ENCODE data around the gene B4GALT1. TPM values are rescaled to one million over a fixed set of nuclear protein-coding genes. Genes with fewer than 3 reads are reported as not detected.

B4GALT1 gene
- total RNA-seq, 4 donors from 2014 or later: 13.1 to 66.3 (median 37.1) TPM

DNA sequence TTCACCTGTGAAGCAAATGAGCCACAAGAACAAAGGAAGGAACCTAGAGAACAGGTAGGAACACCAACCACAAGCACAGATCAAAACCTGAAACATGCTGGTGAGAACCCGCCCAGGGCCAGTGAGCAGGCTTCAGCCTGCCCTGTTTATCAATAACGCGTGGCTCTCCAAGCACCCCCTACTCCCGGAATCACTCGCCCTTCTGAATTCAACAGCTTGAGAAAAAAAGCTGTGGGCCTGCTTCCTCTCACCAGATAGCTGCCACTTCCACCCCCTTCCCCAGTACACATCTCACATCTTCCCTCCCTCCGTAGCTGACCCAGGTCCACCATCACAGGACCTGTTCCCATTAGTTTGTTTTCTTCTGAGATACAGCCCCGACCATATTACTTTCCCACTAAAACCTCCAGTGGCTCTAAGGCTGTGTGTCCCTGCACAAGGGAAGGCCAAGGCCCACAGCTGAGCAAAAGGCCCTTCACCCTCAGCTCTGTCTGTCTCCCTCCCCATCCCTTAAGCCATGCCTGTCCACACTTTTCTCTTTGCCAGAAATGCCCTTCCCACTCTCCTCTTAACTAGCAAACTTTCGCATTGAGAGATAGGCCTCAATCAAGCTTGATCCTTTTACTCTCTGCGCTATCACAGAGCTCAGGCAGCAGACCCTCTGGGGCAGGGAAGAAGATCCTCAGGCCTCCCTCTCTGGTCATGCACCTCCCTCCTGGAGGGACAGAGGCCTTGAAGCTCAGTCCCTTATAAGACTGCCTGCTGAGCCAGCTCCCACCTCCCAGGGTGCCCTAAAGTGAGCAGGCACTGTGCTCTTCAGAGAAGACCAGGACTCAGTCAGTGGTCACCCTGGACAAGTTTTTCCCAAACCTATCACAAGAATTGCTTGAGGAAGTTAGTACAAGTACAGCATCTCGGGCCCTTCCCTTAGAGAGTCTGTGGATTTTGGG is 30.1 kb downstream of the B4GALT1 start:
- no peak for DNase-seq
- Histone ChIP-seq H3K4me3 (no peak overlapping the region), H3K27me3 (no peaks in the 10 kb centered on the region), H3K27ac (no peak overlapping the region), H3K4me1 (peaks cover 25 to 29% of the 10 kb centered on the region in 2 donors), H3K9me3 (no peaks in the 10 kb centered on the region), H3K36me3 (no peaks in the 10 kb centered on the region)
- intact Hi-C loops (cut with DNase I; ENCODE audit: low total_unique reads): no loop called here
- TF ChIP-seq, protein P1, sequence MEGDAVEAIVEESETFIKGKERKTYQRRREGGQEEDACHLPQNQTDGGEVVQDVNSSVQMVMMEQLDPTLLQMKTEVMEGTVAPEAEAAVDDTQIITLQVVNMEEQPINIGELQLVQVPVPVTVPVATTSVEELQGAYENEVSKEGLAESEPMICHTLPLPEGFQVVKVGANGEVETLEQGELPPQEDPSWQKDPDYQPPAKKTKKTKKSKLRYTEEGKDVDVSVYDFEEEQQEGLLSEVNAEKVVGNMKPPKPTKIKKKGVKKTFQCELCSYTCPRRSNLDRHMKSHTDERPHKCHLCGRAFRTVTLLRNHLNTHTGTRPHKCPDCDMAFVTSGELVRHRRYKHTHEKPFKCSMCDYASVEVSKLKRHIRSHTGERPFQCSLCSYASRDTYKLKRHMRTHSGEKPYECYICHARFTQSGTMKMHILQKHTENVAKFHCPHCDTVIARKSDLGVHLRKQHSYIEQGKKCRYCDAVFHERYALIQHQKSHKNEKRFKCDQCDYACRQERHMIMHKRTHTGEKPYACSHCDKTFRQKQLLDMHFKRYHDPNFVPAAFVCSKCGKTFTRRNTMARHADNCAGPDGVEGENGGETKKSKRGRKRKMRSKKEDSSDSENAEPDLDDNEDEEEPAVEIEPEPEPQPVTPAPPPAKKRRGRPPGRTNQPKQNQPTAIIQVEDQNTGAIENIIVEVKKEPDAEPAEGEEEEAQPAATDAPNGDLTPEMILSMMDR (IDR thresholded peaks at IDR 0.05): no peak
- no peak for TF ChIP-seq POLR2A (IDR thresholded peaks at IDR 0.05)

DNA sequence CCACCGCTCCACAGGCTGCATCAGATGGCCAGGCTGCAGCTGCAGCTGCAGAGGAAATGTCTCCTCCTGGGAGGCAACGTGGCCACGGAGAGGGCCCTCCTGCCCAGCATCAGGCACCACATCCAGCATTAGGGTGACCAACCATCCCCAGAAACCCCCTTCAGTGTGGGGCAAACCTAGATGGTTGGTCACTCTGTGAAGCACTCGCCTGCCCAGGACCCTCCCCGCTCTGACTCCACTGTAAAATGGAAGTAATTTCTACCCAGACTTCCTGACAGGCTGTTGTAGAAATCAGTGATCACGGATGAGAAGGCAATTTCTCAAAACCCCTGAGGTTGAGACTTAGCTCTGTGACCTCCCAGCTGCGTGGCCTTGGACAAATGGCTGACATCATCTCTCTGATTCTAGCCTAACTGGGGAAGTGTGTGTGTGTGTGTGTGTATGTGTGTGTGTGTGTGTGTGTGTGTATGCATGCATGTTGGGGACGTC is 31.6 kb downstream of the B4GALT1 start:
- intact Hi-C loops (cut with DNase I; ENCODE audit: low total_unique reads): no loop called here
- no peak overlapping the region for H3K27ac ChIP-seq
- no peaks in the 10 kb centered on the region for H3K27me3 ChIP-seq
- no peak overlapping the region for H3K4me3 ChIP-seq
- TF ChIP-seq, protein P1 (IDR thresholded peaks at IDR 0.05): no peak
- TF ChIP-seq POLR2A (IDR thresholded peaks at IDR 0.05): no peak
- DNase-seq: no peak
- H3K9me3 ChIP-seq: no peaks in the 10 kb centered on the region
- peaks cover 14 to 16% of the 10 kb centered on the region in 2 donors for H3K4me1 ChIP-seq
- H3K36me3 ChIP-seq: no peaks in the 10 kb centered on the region

DNA sequence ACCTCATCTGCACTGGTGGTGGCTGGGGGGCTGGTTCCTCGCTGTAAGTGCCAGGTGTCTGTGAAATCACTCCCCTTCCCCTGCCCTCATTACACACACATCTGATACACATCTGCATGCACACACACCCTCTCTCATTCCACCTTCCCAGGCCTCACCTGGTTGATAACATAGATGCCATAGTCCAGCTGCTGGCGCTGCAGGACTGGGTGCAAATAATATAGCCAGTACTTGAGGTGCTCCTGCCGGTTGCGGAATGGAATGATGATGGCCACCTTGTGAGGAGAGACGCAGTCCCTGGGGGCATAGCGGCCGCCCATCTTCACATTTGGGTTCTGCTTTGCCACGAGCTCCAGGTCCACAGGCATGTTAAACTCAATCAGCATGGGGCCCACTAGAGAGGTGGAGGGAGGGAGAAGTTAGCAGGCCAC is 32.1 kb downstream of the B4GALT1 start:
- Histone ChIP-seq H3K9me3 (no peaks in the 10 kb centered on the region), H3K27me3 (no peaks in the 10 kb centered on the region), H3K4me1 (peaks cover 9 to 12% of the 10 kb centered on the region in 2 donors), H3K36me3 (no peaks in the 10 kb centered on the region), H3K4me3 (no peak overlapping the region), H3K27ac (no peak overlapping the region)
- intact Hi-C loops (cut with DNase I; ENCODE audit: low total_unique reads): no loop called here
- DNase-seq: no peak
- TF ChIP-seq POLR2A (IDR thresholded peaks at IDR 0.05): no peak
- TF ChIP-seq, protein P1 (IDR thresholded peaks at IDR 0.05): no peak

DNA sequence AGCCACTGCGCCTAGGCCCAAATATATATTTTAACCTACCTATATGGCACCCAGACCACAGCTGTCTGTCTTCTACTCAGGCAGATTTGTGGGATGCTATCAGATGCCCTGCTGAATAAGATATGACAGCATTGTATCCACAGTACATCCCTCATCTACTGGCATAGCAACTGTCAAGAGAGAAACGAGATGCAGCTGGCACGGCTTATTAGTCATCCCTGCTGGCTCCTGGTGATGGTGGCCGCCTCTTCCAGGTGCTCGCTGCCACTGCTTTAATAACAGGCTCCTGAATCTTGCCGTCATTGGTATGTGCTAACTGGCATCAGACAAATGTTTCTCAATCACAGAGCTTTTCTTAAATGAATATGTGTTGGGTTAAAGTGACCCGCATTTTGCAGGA is 34.0 kb downstream of the B4GALT1 start:
- H3K36me3 ChIP-seq: no peaks in the 10 kb centered on the region

More for the DNA sequence above, 34.0 kb downstream of the B4GALT1 start:
- Histone ChIP-seq H3K4me3 (no peak overlapping the region), H3K27ac (no peak overlapping the region), H3K4me1 (peaks cover 0 to 7% of the 10 kb centered on the region in 2 donors), H3K27me3 (no peaks in the 10 kb centered on the region), H3K9me3 (no peaks in the 10 kb centered on the region)
- no peak for DNase-seq
- intact Hi-C loops (cut with DNase I; ENCODE audit: low total_unique reads): no loop called here
- no peak for TF ChIP-seq POLR2A (IDR thresholded peaks at IDR 0.05)
- TF ChIP-seq, protein P1 (IDR thresholded peaks at IDR 0.05): no peak

Measured in uterus (tissue), 4 donors.